Hepatocyte (in vitro differentiated cells): ENCODE results near the gene HSD11B1.

ENCODE experiments used
- CTCF ChIP-seq: fragments of 200-600 bp; sonication (generic); IDR thresholded peaks from 2 replicates; pipeline ENCODE4 v1.5.1; 2016; ENCODE audit warnings: antibody characterized with exemption, mild to moderate bottlenecking; ENCODE audit not compliant: poor library complexity
- EZH2 ChIP-seq: fragments of 200-600 bp; sonication (generic); IDR thresholded peaks from 2 replicates; pipeline ENCODE4 v1.6.1; 2016; ENCODE audit warnings: antibody characterized with exemption, mild to moderate bottlenecking, borderline replicate concordance
- EZH2phosphoT487 ChIP-seq: fragments of 200-600 bp; sonication (generic); IDR thresholded peaks from one replicate; pipeline ENCODE4 v1.6.1; 2018; ENCODE audit warnings: antibody characterized with exemption, mild to moderate bottlenecking, low read depth, moderate library complexity; ENCODE audit not compliant: unreplicated experiment, severe bottlenecking

DNA sequence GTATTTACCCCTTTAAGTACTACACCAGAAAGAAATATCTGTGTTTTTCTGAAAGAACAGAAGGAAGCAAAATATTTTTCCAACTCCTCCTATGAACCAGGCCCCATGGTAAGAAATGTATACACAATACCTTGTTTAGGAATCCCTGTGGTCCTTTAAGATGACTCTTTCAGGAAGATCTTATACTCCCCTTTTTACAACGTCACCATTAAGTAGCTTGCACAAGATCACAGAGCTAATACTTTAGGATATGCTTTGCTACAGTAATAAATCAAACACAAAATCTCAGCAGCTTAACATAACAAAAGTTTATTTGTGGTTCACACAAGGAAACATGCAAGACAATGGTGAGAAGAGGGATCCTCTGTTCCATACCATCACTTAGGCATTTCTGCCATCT, 43.6 kb upstream of the HSD11B1 start:
- TF ChIP-seq CTCF (no peak), EZH2phosphoT487 (no peak), EZH2 (no peak)
